Measurements from ENCODE around the gene STK38.

GRCh38 chr6:36556281-36556680 lies 9.0 kb upstream of the STK38 start:
- TF ChIP-seq CTCF (IDR thresholded peaks at IDR 0.05; ENCODE audit: low read depth, low read length, poor library complexity, severe bottlenecking): no peak
- no peak for TF ChIP-seq EZH2phosphoT487 (IDR thresholded peaks at IDR 0.05; ENCODE audit: borderline replicate concordance, low read length)
